Measurements from ENCODE around the gene UNC5B.

UNC5B gene

DNA sequence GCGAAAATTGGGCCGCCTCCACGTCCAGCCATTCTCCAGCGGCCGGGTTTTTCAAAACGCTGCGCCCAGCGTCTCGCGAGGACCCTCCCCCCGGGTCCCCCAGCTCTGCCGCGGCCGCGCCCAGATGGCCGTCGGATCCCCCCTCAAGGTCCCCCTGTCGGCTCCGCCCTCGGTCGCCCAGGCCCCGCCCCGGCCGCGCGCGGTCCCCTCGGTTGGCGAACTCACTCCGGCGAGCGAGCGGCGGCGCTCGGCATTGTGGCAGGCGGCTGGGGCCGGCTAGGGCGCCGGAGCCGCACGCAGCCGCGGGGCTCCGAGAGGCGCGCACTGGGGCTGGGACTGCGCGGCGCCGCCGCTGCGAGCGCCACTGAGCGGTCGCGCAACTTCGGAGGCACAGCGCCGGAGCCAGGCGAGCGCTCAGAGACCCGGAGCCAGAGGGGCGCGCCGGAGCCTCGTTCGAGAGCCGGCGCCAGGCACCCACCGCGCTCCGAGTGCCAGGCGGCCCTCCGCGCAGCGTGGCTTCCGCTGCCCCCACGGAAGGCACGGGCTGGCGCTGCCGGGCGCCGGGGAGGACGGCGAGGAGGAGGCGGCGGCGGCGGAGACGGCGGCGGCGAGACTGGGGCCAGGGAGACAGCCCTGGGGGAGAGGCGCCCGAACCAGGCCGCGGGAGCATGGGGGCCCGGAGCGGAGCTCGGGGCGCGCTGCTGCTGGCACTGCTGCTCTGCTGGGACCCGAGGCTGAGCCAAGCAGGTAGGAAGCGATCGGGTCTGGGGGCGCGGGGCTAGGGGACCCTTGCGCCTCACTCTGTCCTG, at the start of gene UNC5B:
UNC5B (plus strand) TSS at position 253 of the 809 bp plus-strand sequence; CDS start at position 669, 416 bp downstream.
- DNase-seq, result peak; percentile 80 to 83

DNA sequence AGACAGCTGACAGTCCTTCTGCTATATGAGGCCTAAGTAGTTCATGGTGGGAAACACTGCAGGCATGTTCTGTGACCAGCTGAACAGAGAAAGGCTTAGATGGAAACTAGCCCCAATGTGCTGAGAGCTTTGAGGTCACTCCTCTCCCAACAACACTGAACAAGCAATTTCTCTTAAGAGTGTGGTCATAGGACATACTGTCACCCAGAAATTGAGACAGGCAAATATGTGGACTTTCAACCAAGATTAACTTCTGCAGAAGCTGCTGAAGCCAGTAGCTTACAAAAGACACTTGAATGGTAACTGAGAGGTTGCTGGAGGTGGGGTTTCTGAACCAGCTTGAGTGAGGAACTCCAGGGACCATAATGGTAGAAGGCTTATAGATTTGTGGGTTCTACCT, 38.9 kb upstream of the UNC5B start:
- DNase-seq, result no peak

DNA sequence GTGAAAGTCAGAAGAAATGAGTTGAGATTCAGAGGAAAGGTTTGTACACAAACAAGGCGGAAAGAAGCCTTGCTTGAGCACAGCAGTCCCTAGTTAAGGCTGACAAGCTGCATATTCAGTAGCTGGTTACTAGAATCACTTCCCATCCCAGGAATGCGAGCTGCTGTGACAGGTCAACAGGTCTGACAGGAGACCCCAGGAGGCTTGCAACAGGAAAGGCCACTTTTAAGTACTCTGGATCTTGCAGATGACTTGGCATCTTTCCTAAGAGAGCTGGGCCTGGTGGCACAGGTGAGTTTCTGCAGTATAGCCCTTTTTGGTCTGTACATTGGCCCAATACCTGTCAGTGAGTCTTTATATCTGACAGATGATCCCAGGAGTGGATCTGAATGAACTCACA, 35.7 kb upstream of the UNC5B start:
- no peak for DNase-seq

DNA sequence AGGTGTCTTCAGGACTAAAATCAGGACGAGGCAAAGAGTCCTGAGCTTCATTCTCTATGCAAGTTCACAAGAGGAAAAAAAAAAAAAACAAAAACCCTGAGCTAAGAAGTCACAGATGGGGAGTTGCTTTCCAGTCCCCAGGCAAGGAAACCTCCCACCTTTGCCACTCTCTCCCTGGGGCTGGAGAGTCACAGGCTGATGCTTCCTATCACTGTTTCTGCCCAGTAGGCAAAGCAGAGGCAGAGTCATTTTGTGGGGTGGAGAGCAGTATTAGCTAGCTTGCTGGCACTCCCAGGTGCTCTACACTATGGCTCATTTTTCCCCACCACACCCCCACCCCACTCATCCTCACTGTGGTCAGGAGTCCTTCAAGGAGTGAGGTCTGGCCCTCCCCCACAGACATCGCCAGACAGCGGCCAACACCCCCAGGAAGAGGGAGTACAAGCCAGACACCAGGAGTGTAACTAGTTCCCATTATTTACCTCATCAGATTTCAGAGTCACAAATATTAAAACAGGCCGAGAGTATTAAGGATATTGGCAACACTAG, 34.6 kb upstream of the UNC5B start:
- no peak for DNase-seq

DNA sequence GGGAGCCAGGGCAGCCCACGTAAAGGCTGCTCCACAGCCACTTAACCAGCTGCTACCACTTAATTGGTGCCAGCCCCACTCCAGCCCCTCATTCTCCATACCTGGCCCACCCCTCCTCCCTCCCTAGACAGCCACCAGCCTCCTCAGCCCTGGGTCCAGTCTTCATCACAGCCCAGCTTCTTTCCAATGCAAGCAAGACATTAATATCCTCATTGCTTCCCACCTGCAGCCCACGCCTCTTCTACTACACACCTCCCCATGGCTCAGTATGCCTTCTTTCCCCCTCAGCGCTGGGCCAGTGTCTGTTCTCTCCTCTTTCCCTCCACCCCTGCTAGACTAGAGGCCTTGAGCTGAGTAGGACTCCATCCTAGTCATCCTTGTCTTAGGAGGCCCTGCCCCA, 33.5 kb upstream of the UNC5B start:
- no peak for DNase-seq

DNA sequence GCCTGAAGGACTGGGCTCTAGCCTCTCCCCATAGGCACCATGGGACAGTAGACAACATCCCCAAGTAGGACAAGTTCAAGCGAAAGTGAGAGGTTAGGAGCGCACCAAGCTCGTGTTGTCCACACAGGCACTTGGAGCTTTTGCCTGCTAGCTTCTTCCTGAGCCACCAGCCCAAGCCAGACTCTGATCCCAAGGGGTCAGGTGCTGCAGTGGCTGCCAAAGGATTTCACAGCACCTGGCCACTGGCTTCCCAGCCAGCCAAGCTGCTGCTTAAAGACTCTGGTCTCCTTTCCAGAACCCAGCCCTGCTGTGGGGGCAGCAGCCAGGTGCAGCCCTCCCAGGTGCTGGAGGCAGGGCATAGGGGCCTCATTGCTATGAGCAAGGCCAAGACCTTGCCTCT, 33.0 kb upstream of the UNC5B start:
- peak in 1 of 2 experiments; percentile 4 for DNase-seq

DNA sequence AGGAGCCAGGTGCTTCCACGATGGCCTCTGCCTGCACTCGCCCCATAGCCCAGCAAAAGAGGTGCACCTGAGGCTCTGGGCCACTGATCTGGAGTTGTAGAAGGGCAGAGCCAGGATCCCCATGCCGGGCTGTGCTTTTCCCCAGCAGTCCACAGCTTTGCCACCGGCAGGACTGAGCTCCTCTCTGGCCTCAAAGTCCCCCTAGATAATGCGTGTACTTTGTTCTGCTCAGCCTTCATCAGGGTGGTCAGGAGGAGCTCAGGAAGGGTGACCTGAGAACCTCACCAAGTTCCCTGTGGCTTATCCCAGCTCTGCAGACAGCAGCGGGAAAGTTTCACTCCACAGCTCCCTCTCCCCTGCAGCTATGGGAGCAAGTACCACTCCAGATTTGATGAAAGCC, 27.9 kb upstream of the UNC5B start:
- no peak for DNase-seq

DNA sequence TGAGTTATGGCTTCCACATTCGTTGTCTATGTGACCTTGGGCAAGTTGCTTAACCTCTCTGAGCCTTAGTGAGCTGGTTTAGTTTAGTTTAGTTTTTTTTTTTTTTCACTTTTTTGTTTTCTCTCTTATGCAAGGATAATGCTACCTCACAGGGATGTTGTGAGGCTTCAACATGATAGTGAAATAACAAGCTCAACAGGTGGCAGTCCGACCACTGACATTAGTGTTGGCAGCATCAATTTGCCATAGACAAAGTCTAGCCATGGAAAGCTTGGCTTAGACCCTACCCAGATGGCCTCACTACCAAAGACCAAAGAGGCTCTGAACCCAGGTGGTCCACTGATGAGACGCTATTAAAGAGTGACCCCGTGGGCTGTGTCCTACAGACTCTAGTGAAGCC, 27.2 kb upstream of the UNC5B start:
- no peak for DNase-seq

DNA sequence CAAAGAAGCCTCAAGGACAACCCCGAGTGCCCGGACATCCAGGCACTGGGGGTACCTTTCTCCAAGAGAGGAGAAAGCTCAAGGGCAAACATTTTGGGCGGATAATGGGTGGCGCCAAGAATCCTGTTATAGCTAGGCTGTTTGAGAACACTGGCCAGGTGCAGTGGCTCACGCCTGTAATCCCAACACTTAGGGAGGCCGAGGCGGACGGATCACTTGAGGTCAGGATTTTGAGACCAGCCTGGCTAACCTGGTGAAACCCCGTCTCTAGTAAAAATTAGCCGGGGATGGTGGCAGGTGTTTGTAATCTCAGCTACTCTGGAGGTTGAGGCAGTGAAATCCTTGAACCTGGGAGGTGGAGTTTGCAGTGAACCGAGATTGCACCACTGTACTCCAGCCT, 25.2 kb upstream of the UNC5B start:
- DNase-seq, result no peak

DNA sequence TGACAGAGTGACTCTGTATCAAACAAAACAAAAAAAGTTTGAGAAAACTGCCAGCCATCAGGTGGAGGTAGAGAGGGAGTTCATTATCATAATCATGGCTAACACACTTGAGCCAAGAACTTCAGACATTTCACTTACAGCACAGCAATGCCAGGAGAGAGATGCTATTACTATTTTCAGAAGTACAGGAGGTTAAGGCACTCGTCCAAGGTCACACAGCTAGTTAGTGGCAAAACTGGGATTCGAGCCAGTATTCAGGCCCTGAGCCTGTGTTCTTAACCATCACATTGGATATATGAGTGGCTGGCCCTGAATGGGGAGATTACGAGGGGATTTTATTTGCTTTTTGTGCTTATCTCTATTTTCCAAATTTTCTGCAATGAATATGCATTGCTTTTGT, 24.8 kb upstream of the UNC5B start:
- DNase-seq, result no peak

DNA sequence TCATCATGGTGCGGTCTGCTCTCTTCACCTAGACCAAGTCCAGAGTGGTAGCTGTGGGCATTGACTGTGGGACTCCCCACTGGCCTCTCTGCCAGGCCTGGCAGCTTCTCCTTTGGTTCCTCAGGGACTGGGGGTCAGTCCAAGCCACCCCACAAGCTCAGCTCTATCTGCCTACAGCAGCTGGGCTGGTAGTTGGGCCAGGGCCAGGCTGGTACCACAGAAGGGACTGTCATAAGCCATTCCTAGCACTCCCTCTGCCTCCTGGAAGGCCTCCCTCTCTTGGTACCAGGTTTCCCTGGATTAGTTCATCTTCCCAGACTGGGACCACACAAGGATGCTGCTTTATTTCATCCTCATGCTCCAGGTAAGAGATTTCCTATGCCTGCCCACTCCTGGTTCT, 24.2 kb upstream of the UNC5B start:
- no peak for DNase-seq

DNA sequence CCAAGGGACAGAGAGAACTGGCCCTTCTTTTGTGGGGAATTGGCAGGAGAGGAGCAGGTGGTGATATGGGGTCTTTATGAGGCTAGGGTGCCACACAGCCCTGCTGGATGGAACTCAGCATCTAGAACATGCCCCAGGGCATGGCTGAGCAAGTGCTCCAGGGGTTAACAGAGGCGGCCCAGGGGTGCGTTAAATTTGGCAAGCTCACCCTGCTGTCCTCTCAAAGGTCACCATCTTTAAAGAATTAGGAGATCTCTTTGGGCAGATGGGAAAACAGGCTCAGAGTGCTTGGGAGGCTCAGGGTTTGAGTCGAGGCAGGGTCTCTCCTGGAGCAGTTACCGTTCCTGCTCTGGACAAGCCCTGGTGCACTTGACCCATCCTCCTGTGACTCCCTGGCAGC, 21.4 kb upstream of the UNC5B start:
- no peak for DNase-seq

DNA sequence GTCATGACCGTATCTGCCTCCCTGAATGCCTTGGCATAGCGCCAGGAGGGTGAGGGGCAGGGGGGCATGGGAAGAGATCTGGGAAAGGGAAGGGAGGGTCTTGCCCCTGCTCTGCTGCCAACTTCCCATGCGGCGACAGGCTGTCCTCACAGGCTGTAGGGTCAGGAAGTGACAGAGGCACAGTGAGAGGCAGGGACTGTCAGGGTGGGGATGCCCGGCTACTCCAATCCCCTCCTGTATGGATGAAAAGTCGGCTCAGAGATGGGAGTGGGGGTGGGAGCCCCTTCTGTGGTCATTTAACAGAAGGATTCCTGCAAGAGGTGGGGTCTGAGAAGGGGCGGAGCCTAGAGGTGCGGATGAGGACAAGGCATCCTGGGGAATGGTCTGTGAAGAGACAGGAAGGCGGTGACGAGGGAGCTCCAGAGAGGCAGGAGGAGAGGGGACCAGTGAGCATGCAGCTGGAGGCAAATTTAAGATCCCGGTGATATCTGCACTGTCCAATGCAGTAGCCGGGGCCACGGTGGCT, 20.8 kb upstream of the UNC5B start:
- no peak for DNase-seq

DNA sequence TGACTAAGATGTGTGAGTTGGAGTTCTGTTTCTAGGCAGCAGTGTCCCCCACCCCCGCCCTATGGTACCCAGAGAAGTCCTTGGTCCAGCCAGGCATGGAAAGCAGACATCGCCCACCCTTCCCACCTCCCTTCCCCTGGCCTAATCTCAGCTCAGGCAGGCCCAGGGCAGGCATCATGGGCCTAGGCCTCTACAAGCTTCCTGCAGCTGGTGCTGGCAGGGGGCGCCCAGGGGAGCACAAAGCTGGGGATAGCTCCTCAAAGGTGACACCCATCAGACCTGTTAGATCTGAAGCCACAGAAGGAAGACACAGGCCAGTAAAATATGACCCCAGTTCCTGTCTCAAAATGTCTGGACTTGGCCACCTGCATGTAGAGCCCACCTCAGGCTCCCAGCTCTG, 18.9 kb upstream of the UNC5B start:
- no peak for DNase-seq

DNA sequence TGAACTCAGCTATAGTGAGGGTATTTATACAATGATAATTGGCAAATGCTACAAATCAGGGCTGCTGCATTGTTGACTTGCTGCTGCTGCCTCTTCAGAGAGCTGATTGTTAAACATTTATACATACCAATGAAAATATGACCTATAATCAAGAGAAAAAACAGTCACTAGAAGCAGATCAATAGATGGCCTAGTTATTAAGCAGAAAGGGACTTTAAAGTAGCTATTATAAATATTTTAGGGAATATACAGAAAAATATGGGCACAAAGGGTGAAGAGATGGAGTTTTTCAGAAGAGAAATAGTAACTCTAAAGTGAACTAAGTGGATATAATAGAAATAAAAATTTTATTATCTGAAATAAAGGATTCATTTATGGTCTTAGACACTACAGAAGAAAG, 14.4 kb upstream of the UNC5B start:
- no peak for DNase-seq

DNA sequence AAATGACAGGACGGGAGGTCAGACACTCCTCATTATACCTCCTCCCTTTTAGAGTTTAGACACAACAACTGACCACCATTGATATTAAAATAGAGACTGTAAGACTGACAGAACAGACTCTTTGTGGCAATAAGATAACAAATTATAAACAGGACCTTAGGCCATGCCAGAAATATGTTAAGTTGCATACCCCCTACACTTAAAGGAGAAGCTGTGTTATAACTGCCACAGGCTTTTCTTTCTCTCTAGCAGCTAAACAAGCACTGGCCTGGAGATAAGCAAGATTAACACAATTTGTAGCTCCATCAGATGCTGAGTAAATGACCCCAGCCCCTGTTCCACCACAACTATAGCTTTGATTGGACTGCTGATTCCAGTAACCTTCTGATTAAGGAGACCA, 10.5 kb upstream of the UNC5B start:
- DNase-seq, result no peak

DNA sequence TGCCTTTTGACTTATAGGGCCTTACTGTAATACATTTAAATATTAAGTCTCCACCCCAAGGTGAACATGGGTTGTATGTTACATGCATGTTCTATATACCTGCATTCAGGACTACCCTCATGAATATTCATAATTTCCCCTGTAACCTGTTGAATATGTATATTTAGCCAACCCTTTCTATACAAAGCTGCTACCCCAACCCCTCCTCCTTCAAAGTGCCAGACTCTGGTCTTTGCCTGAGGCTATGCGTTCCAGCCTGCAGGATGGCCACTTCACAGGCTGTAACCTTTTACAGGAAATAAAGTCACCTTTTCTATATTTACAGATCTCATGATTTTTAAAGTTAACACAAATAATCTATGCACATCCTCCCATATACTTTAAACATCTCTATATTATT, 10.1 kb upstream of the UNC5B start:
- DNase-seq, result no peak

DNA sequence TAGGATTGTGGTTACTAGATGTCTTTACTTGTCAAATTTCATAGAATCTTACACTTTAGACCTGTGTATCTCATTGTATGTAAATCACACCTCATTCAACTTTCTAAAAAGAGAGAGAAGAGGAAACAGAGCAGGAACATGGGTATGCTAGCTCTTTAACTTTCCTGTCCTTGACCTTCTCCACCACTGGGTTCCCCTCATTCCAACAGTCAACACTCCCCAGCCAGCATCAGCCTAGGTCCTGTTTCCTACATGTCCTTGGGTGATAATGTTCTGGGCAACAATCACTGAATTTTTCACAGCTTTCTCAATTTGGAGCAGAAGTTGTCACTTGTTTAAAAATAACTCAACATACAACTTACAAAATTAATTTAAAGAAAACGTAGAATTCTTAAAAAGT, 9.2 kb upstream of the UNC5B start:
- DNase-seq, result no peak

DNA sequence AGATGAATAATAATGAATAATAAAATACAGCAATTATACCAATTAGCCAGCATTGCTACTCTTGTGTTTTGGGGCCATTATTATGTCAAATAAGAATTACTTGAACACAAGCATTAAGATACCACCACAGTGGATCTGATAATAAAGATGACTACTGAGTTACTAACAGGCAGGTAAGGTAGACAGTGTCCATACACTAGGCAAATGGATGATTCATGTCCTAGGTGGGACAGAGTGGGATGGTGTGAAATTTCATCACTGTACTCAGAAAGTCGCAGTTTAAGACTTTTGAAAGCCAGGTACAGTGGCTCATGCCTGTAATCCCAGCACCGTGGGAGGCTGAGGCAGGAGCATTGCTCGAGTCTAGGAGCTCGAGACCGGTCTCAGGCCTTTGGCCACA, 8.7 kb upstream of the UNC5B start:
- DNase-seq, result no peak

DNA sequence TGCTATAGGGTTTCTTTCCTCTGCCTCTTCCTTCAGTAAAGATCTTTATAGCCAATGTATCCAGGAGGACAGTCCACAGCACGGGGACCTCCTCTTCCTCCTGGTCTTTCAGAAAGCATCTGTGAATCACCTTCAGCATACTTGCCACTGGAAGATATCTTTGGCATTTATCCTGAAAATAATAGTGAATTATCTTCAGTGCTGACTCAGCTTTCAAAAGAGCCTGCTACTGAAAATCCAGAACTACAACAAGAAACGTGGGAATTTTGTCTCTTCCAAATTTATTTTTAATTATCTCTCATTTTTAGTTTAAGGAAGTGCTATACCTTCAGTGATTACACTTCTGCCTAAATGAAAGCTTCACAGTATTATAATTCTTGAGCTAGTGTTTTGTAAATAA, 7.6 kb upstream of the UNC5B start:
- DNase-seq, result no peak

DNA sequence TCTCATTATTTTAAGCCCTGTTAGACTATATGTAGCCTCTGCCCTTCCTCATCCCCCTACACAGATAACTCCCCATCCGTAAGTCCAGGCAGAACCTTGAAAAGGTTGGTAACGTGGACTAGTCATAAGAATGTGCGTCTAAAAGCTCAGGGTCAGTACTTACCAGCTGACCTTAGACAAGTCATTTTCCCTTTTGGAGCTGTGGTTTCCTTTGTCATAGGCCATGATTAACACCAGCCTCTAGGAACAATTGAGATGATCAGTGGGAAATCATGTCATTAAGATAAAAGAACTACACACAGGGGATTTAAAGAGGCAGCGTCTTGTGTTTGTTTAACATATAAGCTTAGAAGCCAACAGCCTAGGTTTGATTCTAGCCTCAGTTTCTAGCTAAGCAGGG, 6.9 kb upstream of the UNC5B start:
- no peak for DNase-seq

DNA sequence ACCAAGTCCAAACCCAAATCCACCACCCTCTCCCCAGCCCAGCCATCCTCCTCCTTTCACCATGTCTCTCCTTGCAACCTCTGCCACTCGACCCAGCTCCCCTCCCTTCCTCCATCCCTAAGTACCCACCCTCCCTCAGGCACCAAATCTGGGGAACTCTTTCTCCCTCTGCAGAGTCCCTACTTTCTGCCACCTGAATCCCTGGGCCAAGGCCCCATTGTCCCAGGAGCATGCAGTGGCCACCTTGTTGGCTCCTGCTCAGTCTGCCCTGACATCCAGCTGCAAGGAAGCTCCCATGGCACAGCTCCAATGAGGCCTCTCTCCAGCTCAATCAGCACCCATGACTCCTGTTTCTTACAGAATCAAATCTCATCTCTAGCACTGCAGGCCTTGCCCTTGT, 5.5 kb upstream of the UNC5B start:
- DNase-seq, result no peak

DNA sequence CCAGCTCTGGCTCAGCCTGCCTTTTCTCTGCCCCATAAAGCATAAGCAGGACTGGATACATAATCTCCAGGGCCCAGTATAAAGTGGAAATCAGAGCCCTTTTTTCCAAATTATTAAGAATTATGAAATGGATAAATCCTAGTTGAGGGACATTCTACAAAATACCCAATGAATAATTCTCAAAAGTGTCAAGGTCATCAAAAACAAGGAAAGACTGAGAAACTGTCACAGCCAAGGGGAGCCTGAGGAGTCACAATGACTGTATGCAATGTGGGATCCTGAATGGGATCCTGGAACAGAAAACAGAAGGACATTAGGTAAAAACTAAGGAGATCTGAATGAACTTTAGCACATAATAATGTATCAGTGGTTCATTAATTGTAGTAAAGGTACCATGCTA, 4.8 kb upstream of the UNC5B start:
- DNase-seq, result no peak

DNA sequence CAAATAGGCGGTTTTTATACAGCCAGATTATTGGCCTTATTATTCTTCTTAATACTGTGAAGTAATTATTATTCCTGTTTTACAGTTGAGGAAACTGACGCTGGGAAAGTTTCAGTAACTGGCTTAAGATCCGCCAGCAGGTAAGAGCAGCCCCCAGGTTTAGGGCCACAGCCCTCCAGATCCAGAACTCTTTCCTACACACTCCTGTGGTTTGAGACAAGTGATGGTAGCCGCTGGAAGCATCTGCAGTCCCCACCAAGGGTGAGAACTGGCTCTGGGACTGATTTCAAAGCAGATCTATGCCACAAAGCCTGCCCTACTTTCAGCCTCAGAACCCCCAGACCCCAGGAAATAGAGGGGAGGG, 3.0 kb upstream of the UNC5B start:
- DNase-seq, result no peak

Measured in Kasumi-1 (cell line).